ENCODE results near the gene IP6K1. TPM values are rescaled to one million over a fixed set of nuclear protein-coding genes. Genes with fewer than 3 reads are reported as not detected.
A peak's percentile ranks its signal among the peaks of the same experiment; 100 is the strongest.
"Not testable (repeated sequence)": the region's sequence is repeated elsewhere in the genome, so short reads cannot be mapped to it uniquely, and the experiment has no call there.

The IP6K1 gene
- total and polyA plus RNA-seq, 2 donors (not counting 1 experiment from before 2014, with no cell fraction given): 27.8 to 77.8 TPM

- H3K4me2 ChIP-seq (replicated peaks; ENCODE audit: low read depth, low read length, poor library complexity, severe bottlenecking): peak overlapping the region; percentile 84
- H3K27me3 ChIP-seq (replicated peaks in 1 of 4; ENCODE audit: control extremely low read depth in 1 of 4, control insufficient read depth in 3 of 4, insufficient read depth in 4 of 4, low read length in 3 of 4): no peaks in the 10 kb centered on the region
- H3K4me1 ChIP-seq (ENCODE audit: control insufficient read depth in 2 of 2, insufficient read depth in 2 of 2, low read length in 2 of 2): peaks cover 17 to 34% of the 10 kb centered on the region in 2 donors
- ChIA-PET POLR2A (interaction anchor here (0.8 to 3.1 kb wide), 5 partner anchors 18 to 68 kb away, joined by 3 to 13 read pairs (median 10); partner anchors contain the start of genes INKA1 and UBA7), CTCF (interaction anchor here (1.1 to 2.8 kb wide), 3 partner anchors 16 to 67 kb away, joined by 5 to 15 read pairs (median 8); partner anchors contain the start of genes AMIGO3 and INKA1)
- TF ChIP-seq CTCF (IDR thresholded peaks at IDR 0.05) (no peak), EZH2 (IDR thresholded peaks at IDR 0.05; ENCODE audit: borderline replicate concordance, insufficient read depth, low read depth, low read length, poor library complexity, severe bottlenecking) (no peak)
- DNase-seq (no peak), ATAC-seq (ENCODE audit: low read depth) (peak; percentile 39)
- peak overlapping the region; percentile 69 to 98 (median 88) for H3K4me3 ChIP-seq (ENCODE audit: control extremely low read depth in 1 of 5, extremely low read depth in 1 of 5, insufficient read depth in 1 of 5, low read depth in 2 of 5, low read length in 4 of 5)
- H3K79me2 ChIP-seq (ENCODE audit: control insufficient read depth, insufficient read depth, low read length): peaks cover 63% of the 10 kb centered on the region
- Mint-ChIP-seq H3K27me3 (no peaks in the 10 kb centered on the region), H3K27ac (peak overlapping the region; percentile 99), H3K4me3 (peak overlapping the region; percentile 97), H3K4me1 (peaks cover 29% of the 10 kb centered on the region), H3K9me3 (ENCODE audit: insufficient read depth) (no peaks in the 10 kb centered on the region)
- WGBS (ENCODE audit: insufficient coverage): 4% methylated on average over 50 of the region's 50 CpGs
- intact Hi-C loops (cut with micrococcal nuclease): loop anchor here (1.0 to 10.0 kb wide), 8 partner anchors 17 to 302 kb away; partner anchors contain the start of genes AMIGO3, APEH, RBM5 and RBM6
- H3K9ac ChIP-seq (ENCODE audit: low read length): peak overlapping the region; percentile 84
- H3K9me3 ChIP-seq (ENCODE audit: control extremely low read depth in 1 of 3, control insufficient read depth in 2 of 3, insufficient read depth in 1 of 3, low read length in 2 of 3): no peaks in the 10 kb centered on the region
- H3K27ac ChIP-seq (ENCODE audit: low read length in 2 of 2): peak overlapping the region; percentile 94 to 95
- peaks cover 16% of the 10 kb centered on the region for H4K20me1 ChIP-seq (ENCODE audit: control insufficient read depth, insufficient read depth, low read length, poor library complexity, severe bottlenecking)
- H3K36me3 ChIP-seq (replicated peaks in 1 of 2; ENCODE audit: control extremely low read depth in 1 of 2, control insufficient read depth in 1 of 2, extremely low read depth in 1 of 2, insufficient read depth in 2 of 2, low read length in 1 of 2): peaks cover 3 to 13% of the 10 kb centered on the region in 2 experiments
- peak overlapping the region; percentile 93 for H2AFZ ChIP-seq (ENCODE audit: insufficient read depth, low read depth, low read length, poor library complexity, severe bottlenecking)
Measured at GRCh38 chr3:49785565-49786356, 581 bp downstream of the IP6K1 start.

DNA sequence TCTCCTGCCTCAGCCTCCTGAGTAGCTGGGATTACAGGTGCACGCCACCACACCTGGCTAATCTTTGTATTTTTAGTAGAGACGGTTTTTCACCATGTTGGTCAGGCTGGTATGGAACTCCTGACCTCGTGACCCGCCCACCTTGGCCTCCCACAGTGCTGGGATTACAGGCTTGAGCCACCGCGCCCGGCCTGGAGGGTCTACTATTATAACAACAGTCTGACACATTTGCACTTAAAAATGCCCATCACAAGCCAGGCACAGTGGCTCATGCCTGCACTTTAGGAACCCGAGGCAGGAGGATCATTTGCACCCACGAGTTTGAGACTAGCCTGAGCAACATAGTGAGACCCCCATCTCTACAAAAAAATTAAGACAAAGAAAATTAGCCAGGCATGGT is 4.1 kb downstream of the IP6K1 start:
- 94% methylated on average over 7 of the region's 9 CpGs for WGBS (ENCODE audit: insufficient coverage)
- H3K27ac Mint-ChIP-seq; DNase-seq; H3K9me3 Mint-ChIP-seq (ENCODE audit: insufficient read depth); H3K9me3 ChIP-seq (ENCODE audit: control extremely low read depth in 1 of 3, control insufficient read depth in 2 of 3, insufficient read depth in 1 of 3, low read length in 2 of 3); H3K4me3 Mint-ChIP-seq; H3K9ac ChIP-seq (ENCODE audit: low read length); H3K4me2 ChIP-seq (replicated peaks; ENCODE audit: low read depth, low read length, poor library complexity, severe bottlenecking); H3K27me3 Mint-ChIP-seq; ATAC-seq (ENCODE audit: low read depth); H3K27ac ChIP-seq (ENCODE audit: low read length in 2 of 2); H2AFZ ChIP-seq (ENCODE audit: insufficient read depth, low read depth, low read length, poor library complexity, severe bottlenecking); CTCF ChIA-PET; H3K4me3 ChIP-seq (ENCODE audit: control extremely low read depth in 1 of 5, extremely low read depth in 1 of 5, insufficient read depth in 1 of 5, low read depth in 2 of 5, low read length in 4 of 5); H3K27me3 ChIP-seq (replicated peaks in 1 of 4; ENCODE audit: control extremely low read depth in 1 of 4, control insufficient read depth in 3 of 4, insufficient read depth in 4 of 4, low read length in 3 of 4): not testable (repeated sequence)
- Histone ChIP-seq H3K79me2 (ENCODE audit: control insufficient read depth, insufficient read depth, low read length) (peaks cover 97% of the 10 kb centered on the region), H3K36me3 (replicated peaks in 1 of 2; ENCODE audit: control extremely low read depth in 1 of 2, control insufficient read depth in 1 of 2, extremely low read depth in 1 of 2, insufficient read depth in 2 of 2, low read length in 1 of 2) (peaks cover 5 to 23% of the 10 kb centered on the region in 2 experiments), H3K4me1 (ENCODE audit: control insufficient read depth in 2 of 2, insufficient read depth in 2 of 2, low read length in 2 of 2) (peaks cover 17 to 28% of the 10 kb centered on the region in 2 donors), H4K20me1 (ENCODE audit: control insufficient read depth, insufficient read depth, low read length, poor library complexity, severe bottlenecking) (peaks cover 40% of the 10 kb centered on the region)
- POLR2A ChIA-PET: interaction anchor here (0.5 to 0.7 kb wide), 2 partner anchors 96 to 100 kb away, joined by 3 to 6 read pairs; no protein-coding TSS in a partner anchor
- peaks cover 40% of the 10 kb centered on the region for H3K4me1 Mint-ChIP-seq
- intact Hi-C loops (cut with micrococcal nuclease): loop anchor here (10.0 kb wide), 1 partner anchor 53 kb away; no protein-coding TSS in a partner anchor
